SHP77 treated with DMSO at 0.1 percent for 48 hours (cell line): ENCODE results near the gene KRTAP5-9.
"Not testable (repeated sequence)": the region's sequence is repeated elsewhere in the genome, so short reads cannot be mapped to it uniquely, and the experiment has no call there.

Experiments
- DNase-seq: peaks from one replicate; lab custom pipeline; 2025; lab: John Stamatoyannopoulos, UW

KRTAP5-9 gene, protein sequence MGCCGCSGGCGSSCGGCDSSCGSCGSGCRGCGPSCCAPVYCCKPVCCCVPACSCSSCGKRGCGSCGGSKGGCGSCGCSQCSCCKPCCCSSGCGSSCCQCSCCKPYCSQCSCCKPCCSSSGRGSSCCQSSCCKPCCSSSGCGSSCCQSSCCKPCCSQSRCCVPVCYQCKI

GRCh38 chr11:71548120-71548519 is at the start of gene KRTAP5-9:
KRTAP5-9 (plus strand) TSS chr11:71548420; CDS start chr11:71548658, 238 bp downstream.
- no peak for DNase-seq

DNA sequence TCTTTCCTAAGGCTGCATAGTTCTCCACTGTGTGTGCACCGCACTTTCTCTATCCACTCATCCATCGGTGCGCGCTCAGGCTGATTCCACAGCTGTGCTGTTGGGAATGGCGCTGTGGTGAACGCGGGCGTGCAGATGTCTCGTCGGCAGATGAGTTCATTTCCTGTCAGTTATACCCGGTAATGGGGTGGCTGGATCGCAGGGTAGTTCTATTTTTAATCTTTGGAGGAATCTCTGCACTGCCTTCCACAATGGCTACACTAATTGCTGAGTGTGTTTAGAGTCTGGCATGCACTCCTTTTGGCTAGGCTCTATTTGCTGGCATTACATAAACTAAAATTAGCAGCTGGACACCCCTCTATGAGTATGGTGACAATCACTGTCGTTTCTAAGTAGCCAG is 49.1 kb upstream of the KRTAP5-9 start:
- no peak for DNase-seq

GRCh38 chr11:71499546-71499945 is 48.7 kb upstream of the KRTAP5-9 start:
- no peak for DNase-seq

- DNase-seq: no peak
Observed at GRCh38 chr11:71500601-71501021, 47.6 kb upstream of the KRTAP5-9 start.

- no peak for DNase-seq
Observed at GRCh38 chr11:71501071-71501985, 46.9 kb upstream of the KRTAP5-9 start.

- DNase-seq: no peak
Observed at GRCh38 chr11:71502026-71502425, 46.2 kb upstream of the KRTAP5-9 start.

DNA sequence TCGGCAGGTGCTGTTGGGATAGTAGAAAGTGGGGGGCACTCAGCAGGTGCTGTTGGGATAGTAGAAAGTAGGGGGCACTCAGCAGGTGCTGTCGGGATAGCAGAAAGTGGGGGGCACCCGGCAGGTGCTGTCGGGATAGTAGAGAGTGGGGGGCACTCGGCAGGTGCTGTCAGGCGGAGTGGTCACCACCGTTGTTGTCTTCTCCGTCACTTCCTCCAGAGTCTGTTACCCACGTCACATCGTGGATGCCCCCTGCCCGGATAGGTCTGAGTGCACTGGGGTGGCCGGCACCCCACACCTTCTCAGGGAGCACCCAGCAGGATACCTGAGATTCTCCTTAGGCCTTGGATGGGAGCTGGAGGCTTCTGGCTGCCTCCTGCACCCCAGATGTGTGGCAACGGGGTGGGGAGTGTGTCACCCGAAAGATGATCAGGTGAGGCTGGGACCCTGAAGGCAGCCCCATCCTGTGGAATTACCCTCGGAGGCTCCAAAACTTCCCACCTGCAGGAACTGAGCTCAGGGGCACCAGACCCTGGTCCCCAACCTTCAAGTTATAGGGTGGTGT is 45.3 kb upstream of the KRTAP5-9 start:
- DNase-seq: no peak

DNA sequence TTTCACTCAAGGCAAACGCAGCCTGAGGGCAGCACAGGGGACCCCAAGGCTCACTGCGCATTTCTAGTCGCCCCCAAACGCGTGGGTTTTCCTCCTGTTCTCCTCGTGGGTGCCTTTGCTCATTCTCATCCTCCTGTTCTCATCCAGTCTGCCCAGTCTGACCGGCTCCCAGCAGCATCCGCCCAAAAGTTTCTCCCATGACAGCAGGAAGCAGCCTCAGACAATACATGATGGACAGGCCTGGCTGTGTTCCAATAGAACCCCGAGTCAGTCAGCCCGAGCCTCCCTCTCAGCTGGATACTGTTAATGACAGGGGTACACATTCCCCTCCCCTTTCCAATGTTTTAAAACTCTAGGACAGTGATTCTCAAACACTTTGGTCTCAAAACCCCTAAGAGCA is 43.7 kb upstream of the KRTAP5-9 start:
- no peak for DNase-seq

- DNase-seq: no peak
Observed at GRCh38 chr11:71505001-71505400, 43.2 kb upstream of the KRTAP5-9 start.

DNA sequence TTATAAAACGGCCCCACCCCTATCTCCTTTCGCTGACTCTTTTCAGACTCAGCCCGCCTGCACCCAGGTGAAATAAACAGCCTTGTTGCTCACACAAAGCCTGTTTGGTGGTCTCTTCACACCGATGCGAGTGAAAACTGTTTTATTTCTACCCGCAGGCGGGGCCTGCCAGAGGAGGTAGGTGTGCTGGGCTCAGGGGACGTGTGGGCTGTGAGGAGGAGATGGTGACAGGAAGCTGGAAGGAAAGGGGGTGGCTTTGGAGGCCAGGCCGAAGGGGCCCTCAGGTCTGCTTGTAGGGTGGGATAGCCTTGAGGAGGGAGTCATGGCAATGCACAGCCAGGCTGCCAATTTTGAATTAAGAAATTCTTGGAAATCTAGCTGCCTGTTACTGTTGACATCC is 42.4 kb upstream of the KRTAP5-9 start:
- DNase-seq: no peak

DNA sequence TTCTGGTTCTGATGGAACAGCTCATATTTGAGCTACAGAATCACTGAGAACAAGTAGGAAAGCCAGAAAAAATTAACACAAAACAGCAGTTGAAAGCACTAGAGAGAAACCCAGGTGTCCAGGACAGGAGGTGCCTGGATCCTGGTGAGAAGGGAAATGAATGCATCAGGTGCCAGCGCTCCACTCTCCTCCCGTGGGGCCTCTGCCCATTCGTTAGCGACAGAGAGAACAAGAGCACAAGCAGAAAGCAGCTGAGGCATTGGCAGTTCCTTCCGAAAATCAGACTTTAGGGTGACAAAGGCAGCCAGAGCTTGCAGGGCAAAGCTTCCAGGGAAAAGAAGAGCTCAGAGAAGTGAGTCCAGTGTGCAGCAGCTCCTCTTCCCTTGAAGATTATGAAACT is 41.1 kb upstream of the KRTAP5-9 start:
- DNase-seq: no peak

DNA sequence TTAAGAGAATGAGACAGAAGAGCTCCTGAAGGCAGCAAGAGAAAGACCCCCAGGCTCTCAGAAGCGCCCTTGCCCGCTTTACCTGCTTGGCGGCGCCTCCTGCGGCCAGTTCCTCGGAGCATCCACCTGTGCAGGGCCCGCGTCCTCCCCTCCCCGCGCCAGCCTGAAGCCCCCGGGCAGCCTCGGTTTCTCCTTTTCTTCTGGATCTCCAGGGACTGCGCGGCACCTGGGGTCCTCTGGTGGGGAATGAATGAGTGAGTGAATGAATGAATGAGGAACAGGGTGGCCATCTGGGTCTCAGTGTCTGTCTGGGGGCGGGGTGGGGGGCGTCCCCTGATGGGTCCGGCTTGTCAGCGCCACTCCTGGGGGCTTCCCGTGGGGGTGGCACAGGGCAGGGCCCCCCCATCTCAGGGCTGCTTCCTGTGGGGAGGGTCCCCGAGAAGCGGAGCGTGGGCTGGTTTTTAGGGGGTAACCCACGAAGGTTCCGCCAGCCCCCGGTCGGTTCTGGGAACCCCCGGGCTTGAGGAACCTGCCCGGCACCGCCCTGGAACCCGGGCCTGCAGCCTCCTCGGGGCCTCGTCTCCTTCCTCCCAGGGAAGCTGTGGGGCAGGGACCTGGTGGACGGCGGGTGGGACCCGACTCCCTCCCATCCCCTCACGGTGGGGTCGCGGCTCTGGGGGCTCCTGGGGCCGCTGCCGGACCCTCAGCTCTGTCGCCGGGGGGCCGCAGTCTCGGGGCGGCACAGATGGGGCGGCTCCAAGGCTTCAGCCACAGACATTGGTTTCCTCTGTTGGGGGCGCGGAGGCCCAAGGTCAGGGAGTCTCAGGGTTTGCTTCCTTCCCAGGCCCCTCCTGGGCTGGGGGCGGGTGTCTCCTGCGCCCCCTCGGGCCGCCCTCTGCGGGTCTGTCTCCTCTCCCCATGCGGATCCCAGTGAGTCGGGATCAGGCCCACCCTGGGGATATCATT is 29.4 kb upstream of the KRTAP5-9 start:
- no peak for DNase-seq

DNA sequence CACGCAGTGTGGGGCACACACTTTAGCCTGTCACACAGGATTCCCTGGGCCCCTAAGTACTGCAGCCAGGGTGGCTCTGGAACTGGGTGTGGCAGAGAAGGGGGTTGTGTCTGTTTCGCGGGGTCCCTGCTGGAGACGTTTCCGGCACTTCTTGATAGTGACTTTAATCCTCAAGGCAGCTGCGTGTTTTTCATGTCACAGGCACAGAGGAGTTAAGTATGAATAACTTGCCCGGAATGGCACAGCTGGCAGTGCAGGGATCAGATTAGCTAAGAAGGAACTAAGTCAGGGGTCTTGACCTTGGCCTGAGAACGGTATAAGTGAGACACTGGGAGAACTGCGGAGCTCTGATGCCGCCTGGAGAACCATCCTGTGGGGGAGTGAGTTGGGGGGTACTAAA is 28.7 kb upstream of the KRTAP5-9 start:
- DNase-seq: no peak

DNA sequence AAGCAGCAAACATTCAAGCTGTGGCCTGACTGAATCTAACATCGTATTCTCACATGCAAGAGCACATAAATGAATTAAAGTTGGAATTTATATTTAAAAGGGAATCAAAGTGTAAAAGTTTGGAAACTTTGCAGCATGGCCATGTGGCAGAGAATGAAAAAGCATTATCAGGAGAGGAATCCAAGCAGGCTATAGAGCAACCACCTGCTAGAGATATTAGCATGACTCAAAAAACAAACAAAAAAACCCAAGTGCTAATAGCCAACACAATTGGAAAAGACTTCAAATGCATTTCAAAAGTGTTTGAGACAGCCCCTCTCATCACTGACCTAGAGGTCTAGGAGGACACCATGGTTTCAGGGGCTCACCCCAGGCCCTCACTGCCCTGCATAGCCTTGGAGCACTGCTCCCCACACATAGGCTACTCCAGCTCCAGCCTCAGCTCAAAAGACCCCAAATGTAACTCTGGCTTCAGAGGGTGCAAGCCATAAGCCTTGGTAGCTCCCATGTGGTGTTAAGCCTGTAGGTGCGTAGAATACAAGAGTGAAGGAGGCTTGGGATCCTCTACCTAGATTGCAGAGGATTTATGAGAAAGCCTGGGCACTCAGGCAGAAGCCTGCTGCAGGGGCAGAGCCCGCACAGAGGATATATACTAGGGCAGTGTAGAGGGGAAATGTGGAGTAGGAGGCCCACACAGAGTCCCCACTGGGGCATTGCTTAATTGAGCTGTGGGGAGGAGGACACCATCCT is 22.9 kb upstream of the KRTAP5-9 start:
- DNase-seq: no peak

DNA sequence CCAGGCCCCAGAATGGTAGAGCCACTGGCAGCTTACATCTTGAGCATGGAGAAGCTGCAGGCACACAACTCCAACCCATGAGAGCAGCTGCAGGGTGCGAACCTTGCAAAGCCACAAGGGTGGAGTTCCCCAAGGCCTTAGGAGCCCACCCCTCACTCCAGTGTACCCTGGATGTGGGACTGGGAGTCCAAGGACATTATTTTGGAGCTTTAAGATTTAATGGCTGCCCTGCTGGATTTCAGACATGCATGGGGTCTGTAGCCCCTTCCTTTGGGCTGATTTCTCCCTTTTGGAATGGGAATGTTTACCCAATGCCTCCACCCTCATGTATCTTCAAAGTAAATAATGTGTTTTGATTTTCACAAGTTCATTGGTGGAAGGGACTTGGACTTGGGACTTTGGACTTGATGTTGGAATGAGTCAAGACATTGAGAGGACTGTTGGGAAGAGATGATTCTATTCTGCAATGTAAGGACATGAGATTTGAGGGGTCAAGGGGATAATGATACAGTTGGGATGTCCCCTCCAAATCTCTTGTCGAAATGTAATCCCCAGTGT is 22.2 kb upstream of the KRTAP5-9 start:
- no peak for DNase-seq

DNA sequence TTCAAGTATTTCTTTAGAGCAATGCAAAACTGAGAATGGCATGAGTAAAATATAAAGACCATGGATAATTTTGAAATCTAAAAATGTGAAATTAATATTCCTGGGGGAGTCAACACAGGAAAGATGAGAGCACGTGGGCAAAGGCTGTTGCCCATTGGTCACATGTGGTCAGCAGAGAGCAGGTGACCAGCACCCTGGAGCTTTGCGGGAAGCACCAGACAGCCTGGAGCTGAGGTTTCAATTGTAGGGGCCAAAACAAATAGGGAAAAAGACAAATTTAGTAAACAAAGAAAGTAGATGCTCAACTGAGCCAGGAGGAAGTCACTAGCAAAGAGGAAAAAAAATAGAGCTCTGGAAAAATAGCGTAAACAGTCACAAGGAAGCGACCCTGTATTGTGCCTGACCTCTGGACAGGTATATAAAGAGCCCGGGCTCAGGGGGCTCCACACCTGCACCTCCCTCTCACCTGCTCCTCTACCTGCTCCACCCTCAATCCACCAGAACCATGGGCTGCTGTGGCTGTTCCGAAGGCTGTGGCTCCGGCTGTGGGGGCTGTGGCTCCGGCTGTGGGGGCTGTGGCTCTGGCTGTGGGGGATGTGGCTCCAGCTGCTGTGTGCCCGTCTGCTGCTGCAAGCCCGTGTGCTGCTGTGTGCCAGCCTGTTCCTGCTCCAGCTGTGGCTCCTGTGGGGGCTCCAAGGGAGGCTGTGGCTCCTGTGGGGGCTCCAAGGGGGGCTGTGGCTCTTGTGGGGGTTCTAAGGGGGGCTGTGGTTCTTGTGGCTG is 21.2 kb upstream of the KRTAP5-9 start, which contains the start of gene KRTAP5-7:
Gene KRTAP5-7 (plus strand): TSS at position 472 of the 780 bp plus-strand sequence. CDS start 34 bp downstream, at position 506.
- DNase-seq: not testable (repeated sequence)

DNA sequence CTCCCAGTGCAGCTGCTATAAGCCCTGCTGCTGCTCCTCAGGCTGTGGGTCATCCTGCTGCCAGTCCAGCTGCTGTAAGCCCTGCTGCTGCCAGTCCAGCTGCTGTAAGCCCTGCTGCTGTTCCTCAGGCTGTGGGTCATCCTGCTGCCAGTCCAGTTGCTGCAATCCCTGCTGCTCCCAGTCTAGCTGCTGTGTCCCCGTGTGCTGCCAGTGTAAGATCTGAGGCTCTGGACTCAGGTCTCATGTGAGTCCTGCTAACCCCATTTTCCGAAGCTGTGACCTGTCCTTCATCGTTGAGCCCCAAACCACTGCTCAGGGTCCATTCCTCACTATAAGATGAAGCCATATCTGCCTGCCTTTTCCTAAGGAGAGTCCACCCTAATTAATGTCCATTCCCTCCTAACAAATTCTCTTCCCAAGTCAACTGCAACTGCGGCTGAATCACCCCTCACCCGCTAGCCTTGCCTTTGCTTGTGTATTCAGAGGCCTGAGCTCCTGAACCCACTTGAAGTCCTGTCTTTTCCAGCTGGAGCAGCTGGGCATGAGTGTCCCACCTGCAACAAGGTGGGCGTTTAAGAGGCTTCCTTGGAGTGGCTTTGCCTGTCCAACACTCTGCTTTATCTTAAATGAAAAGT is 20.5 kb upstream of the KRTAP5-9 start:
- DNase-seq: no peak

DNA sequence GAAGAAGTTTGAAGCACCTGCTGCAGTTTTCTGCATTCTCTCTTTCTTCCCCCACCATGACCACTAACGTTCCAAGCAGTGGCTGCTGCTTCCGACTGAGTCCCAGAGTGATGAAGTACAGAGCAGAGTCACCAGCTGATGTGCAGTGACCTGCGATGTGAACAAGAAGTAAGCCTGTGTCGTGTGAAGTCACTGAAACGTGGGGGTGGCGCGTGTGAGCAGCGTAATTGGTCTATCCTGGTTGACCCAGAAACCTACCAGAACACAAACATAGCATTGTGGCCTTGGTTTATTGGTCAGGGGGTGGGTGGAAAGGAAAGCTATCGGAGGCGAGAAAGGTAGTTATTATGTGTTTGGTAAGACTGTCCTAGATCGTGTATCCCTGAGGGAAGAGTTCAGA is 17.6 kb upstream of the KRTAP5-9 start:
- no peak for DNase-seq

GRCh38 chr11:71532036-71532610 is 16.1 kb upstream of the KRTAP5-9 start:
- DNase-seq: no peak
